Bronchial epithelial cell (primary cell): Measurements from ENCODE around the gene METTL26. TPM values are rescaled to one million over a fixed set of nuclear protein-coding genes. Genes with fewer than 3 reads are reported as not detected.

Experiments used
- DNase-seq: peaks from one replicate; pipeline ENCODE4 v3.0.0-alpha.2; 2010; ENCODE audit warnings: low read depth
- FAIRE-seq: peaks from 2 replicates; lab custom pipeline; 2011; peaks lifted over from hg19 to GRCh38; lab: Jason Lieb, UNC
- H3K27me3 ChIP-seq: 2 replicates; pipeline ENCODE4 v1.5.1; 2011; ENCODE audit warnings: low read length; ENCODE audit not compliant: control insufficient read depth, insufficient read depth
- H3K36me3 ChIP-seq: 2 replicates; pipeline ENCODE4 v1.5.1; 2011; ENCODE audit warnings: low read length; ENCODE audit not compliant: control insufficient read depth, insufficient read depth
- H3K4me3 ChIP-seq: 2 replicates; pipeline ENCODE4 v1.5.1; 2011; ENCODE audit warnings: mild to moderate bottlenecking, low read depth, low read length, control low read depth
- total RNA-seq: library from RNA; depleted of rRNA; stranded (reverse); fragments of >200 nt; gene quantifications from 2 replicates; pipeline ENCODE4 v1.2.1, GENCODE V29; 2014
- TF ChIP-seq, protein P1 (sequence below): IDR thresholded peaks from 2 replicates; pipeline ENCODE4 v1.5.1; 2011; ENCODE audit warnings: mild to moderate bottlenecking, moderate library complexity, low read length, control low read depth, inconsistent platforms; ENCODE audit not compliant: insufficient read depth, severe bottlenecking

The METTL26 gene
- total RNA-seq, 1 donor from 2014 or later: 50.8 TPM

DNA sequence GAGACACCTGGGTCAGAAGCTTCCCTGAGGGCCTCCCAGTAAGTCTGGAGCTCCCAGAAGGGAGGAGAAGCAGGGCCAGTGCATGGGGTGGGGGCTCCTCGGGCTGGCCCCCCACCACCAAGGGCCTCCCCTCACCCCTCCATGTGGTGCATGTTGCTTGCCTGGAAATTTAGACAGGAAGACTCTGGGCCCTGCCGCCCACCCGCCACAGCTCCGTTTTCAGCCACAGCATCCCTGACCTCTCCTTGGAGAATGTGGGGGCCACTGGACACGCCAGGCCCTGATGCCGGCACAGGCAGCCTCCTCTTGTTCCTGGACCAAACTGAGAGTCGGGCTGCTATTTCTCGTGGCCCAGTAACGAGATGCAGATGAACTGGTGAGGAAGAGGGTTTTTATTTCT lies 2.7 kb upstream of the METTL26 start:
- FAIRE-seq (no peak), DNase-seq (no peak)
- TF ChIP-seq, protein P1, sequence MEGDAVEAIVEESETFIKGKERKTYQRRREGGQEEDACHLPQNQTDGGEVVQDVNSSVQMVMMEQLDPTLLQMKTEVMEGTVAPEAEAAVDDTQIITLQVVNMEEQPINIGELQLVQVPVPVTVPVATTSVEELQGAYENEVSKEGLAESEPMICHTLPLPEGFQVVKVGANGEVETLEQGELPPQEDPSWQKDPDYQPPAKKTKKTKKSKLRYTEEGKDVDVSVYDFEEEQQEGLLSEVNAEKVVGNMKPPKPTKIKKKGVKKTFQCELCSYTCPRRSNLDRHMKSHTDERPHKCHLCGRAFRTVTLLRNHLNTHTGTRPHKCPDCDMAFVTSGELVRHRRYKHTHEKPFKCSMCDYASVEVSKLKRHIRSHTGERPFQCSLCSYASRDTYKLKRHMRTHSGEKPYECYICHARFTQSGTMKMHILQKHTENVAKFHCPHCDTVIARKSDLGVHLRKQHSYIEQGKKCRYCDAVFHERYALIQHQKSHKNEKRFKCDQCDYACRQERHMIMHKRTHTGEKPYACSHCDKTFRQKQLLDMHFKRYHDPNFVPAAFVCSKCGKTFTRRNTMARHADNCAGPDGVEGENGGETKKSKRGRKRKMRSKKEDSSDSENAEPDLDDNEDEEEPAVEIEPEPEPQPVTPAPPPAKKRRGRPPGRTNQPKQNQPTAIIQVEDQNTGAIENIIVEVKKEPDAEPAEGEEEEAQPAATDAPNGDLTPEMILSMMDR: no peak
- Histone ChIP-seq H3K36me3 (peaks cover 2% of the 10 kb centered on the region), H3K27me3 (no peaks in the 10 kb centered on the region), H3K4me3 (no peak overlapping the region)

DNA sequence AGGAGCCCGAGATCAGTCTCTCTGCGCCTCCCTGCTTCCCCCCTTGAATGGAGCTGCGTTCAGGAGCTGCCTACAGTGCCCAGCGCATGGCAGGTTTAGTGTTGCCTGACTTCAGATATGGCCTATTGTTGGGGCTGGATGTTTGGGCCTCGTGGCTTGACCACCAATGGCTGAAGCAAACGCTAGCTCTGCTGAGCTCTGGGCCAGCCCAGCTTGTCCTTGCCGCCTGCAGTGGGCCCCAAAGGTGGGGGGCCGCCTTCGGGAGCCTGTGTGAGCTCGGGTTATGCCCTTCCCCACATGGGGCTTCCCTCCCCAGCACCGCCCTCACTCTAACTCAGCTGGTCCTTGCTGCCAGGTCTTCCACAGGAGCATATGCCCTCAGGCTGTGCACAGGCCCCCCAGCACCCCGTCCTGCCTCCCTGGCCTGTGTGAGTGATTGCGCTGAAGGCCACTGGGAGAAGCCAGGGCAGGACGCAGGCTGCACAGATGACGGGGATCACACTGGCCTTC lies 2.0 kb upstream of the METTL26 start:
- H3K36me3 ChIP-seq: peaks cover 3% of the 10 kb centered on the region
- FAIRE-seq (no peak), DNase-seq (no peak)
- no peaks in the 10 kb centered on the region for H3K27me3 ChIP-seq
- TF ChIP-seq, protein P1: no peak
- no peak overlapping the region for H3K4me3 ChIP-seq

DNA sequence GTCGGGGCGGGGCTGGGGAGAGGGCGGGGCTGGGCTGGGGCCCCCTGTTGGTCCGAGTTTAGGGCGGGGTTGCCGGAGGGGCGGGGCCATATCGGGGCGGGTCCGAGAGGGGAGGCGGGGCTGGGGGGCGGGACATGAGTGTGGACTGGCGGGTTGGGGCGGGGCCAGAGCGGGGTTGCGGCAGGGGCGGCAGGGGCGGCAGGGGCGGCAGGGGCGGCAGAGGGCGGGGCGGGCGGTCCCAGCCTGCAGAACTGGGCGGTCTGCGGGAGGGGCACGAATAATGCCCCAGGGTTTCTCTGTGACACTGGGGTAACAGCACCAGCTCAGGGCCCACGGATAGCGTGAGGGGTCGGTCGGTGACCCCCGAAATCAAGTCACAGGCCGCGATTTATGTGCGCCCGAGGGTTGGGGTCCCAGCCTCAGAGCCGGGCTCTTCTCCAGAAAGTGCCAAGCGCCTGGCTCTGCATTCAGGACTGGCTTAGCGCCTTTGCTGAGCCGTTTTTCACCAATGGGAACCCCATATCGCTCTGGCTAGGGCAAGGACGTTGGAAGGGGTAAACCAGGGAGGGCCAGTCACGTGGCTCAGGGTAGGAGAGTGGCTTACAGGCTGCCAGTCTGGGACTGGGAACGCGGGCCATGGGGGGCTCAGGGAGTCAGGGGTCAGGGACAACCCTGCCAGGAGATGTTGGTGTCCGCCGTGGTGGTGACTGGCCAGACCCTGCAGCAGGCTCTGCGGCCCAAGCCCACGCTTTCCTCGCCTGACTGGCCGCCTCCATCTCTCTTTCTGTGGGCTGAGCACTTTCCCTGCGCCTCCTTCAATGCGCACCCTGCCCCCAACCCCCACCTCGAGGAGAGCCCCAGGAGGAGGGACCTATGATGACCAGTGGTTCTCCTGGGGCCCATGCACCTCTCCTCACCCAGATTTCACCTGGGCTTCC lies 1.2 kb upstream of the METTL26 start:
- no peaks in the 10 kb centered on the region for H3K27me3 ChIP-seq
- DNase-seq (no peak), FAIRE-seq (no peak)
- H3K4me3 ChIP-seq: peak overlapping the region; percentile 91
- H3K36me3 ChIP-seq: peaks cover 3% of the 10 kb centered on the region
- TF ChIP-seq, protein P1: no peak

DNA sequence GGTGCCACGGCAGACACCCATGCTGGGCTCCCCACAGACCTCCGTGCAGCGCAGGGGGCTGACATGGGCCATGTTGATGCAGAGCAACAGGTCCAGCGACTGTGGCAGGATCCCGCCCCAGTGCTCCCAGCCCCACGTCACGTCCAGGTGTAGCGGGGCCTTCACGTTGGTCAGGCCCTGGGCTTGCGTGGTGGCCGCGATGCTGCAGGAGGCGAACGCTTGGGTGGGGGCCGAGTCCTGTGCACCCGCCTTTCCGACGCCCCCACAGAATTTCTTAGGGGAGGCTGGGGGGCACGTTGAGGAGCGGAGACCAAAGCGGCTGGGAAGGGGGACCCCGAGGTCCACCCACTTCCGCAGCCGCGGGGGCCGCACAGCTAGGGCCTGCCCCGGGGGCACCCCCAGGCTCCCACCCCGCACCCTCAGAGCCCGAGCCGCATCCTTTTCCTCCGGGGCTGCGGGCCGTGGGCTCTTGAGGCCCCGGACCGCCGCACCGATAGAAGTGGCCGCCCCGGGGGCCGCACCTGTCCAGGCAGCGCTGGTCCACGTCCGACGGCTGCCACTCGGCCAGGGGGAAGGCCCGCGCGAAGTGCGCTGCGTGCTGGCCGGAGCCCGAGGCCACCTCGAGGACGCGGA lies 416 bp downstream of the METTL26 start:
- H3K36me3 ChIP-seq: peaks cover 3% of the 10 kb centered on the region
- no peak for DNase-seq
- TF ChIP-seq, protein P1: no peak
- H3K27me3 ChIP-seq: no peaks in the 10 kb centered on the region
- H3K4me3 ChIP-seq: peak overlapping the region; percentile 91
- FAIRE-seq: no peak

DNA sequence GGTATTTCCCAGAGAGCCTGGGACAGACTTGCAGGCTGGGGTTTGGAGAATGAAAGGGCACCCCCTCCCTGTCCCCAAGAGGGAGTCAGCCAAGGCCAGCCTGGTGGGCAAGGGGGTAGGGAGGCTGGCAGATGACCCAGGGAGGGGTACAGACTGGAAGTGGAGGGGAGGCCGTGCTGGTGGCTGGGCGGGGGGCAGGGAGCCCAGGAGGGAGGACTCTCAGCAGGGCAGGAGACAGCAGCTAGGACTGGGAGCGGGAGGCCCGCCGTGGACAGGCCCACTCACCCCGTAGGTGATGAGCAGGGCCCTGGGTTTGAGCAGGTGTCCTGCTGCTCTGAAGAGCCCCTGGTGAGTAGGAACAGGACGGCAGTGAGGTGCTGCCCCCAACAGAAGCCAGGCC lies 1.1 kb downstream of the METTL26 start:
- DNase-seq (no peak), FAIRE-seq (no peak)
- Histone ChIP-seq H3K36me3 (peaks cover 3% of the 10 kb centered on the region), H3K4me3 (peak overlapping the region; percentile 91), H3K27me3 (no peaks in the 10 kb centered on the region)
- TF ChIP-seq, protein P1: no peak
